GM18909 (cell line): ENCODE data around the gene LENG8.

Experiments
- ATAC-seq: cut with Tn5 transposase; IDR thresholded peaks from one replicate; pipeline ENCODE4 v1.9.1; 2021; ENCODE audit warnings: mild to moderate bottlenecking; ENCODE audit not compliant: unreplicated experiment, poor library complexity

The LENG8 gene

GRCh38 chr19:54421521-54421920 lies 27.5 kb upstream of the LENG8 start:
- no peak for ATAC-seq

GRCh38 chr19:54422136-54422535 lies 26.9 kb upstream of the LENG8 start:
- no peak for ATAC-seq

- no peak for ATAC-seq
Observed at GRCh38 chr19:54424201-54424600, 24.8 kb upstream of the LENG8 start.

DNA sequence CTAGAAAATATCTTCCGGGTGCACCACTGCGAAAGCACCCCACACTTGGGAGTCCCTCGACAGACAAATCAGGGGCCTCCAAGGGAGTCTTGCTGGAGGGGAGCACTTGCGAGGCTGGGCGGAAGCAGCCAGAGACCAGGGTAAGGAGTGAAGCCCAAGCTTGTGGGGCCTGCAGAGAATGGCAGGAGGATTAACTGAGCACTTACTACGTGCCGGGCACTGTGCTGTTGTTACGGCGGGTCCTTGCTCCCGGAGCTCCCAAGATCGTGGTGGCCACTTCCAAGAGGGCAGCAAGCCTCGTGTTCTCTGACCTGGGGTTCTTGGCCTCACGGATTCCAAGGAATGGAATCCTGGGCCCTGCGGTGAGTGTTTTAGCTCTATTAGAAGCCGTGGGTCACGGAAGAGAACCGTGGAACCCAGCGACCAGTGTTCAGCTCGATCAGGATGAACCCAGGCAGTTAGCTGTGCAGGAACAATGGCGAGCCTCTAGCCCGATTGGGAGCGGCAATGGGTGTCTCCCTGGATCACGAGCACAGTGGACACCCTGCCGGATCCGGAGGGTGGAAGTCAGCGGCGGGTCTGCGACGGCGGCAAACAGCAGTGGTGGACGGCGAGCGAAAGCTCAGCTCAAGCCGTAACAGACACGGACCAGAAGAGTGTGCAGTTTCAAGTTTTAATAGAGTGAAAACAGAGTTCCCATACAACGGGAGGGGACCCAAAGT lies 24.2 kb upstream of the LENG8 start:
- ATAC-seq, result no peak

DNA sequence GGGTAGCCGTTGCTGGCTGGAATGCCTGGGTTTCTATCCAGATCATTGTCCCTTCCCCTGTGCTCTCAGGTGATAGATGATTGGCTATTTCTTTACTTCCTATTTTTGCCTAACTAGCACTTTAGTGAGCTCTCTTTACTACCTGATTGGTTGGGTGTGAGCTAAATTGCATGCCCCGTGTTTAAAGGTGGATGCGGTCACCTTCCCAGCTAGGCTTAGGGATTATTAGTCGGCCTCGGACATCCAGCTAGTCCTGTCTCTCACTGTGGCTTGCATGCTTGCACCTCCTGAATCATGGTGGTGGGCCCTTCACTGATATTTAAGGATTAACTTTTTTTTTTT lies 23.6 kb upstream of the LENG8 start:
- ATAC-seq, result no peak

- no peak for ATAC-seq
Observed at GRCh38 chr19:54426291-54426931, 22.6 kb upstream of the LENG8 start.

DNA sequence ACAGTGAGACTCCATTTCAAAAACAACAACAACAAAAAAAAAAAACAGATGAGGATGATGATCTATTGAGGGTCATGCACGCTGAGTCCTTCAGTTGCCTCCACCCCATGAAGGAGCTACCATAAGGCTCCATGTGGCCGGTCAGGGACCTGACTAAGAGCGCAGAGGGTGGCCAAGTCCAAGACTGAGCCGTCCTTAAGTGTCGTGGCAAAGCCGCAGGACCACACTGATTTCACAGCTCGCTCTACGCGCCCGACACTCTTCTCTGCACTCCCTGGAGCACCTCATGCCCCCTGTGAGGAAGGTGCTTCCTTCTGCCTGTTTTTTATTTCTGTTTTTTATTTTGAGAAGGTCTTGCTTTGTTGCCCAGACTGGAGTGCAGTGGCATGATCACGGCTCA lies 21.4 kb upstream of the LENG8 start:
- ATAC-seq, result no peak

- no peak for ATAC-seq
Observed at GRCh38 chr19:54428323-54429175, 20.4 kb upstream of the LENG8 start.

DNA sequence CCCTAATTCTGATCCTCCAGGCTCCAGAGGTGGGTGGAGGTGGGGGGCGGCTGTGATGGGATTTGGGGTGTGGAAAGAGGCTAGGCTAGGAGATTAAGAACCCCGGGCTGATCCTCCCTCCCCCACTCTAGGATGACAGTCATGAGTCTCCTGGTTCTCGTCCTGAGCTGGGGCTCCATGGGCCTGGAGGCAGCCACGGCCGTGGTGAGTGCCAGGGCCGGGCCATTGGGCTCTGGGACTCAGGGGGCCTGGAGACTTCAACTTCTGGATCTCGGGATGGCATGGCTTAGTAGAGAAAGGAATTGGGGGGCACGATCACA lies 19.9 kb upstream of the LENG8 start:
- ATAC-seq, result no peak

GRCh38 chr19:54429545-54430227 lies 19.3 kb upstream of the LENG8 start:
- no peak for ATAC-seq

- no peak for ATAC-seq
Observed at GRCh38 chr19:54430306-54431254, 18.4 kb upstream of the LENG8 start.

GRCh38 chr19:54431255-54431838 lies 17.7 kb upstream of the LENG8 start:
- ATAC-seq, result no peak

GRCh38 chr19:54432144-54432738 lies 16.8 kb upstream of the LENG8 start:
- no peak for ATAC-seq

- no peak for ATAC-seq
Observed at GRCh38 chr19:54433697-54434096, 15.3 kb upstream of the LENG8 start.

DNA sequence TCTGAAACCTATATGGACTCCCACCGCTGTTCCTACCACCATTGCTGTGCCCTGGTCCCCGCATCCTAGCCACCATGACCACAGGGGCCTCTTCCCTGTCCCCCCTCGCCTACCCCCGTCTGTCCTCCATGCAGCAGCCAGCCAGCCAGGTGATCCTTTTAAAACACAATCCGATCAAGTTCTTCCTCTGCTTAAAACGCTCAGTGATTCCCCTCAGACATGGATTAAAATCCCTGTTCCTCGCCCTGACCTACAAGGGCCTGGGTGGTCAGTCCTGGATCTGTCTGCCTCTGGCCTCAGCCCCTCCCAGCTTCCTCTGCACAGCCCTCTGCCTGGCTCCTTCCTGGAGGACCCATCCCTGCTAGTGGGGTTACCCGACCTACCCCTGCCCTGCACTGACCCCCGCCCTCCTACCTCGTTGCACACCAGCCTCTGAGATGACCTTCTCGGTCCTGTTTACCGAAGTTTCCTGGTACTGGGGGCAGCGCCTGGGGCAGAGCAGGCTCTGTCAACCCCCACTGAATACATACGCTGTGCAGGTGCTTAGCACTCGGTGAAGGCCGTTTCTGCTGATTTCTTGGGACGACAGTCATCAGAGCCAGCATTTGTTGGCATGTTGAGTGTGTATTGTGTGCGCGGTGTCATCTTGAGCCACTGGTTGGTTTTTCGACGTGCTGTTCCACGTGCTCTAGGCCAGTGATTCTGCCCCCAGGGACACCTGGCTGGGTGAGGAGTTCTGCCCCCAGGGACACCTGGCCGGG lies 14.7 kb upstream of the LENG8 start:
- ATAC-seq, result no peak

DNA sequence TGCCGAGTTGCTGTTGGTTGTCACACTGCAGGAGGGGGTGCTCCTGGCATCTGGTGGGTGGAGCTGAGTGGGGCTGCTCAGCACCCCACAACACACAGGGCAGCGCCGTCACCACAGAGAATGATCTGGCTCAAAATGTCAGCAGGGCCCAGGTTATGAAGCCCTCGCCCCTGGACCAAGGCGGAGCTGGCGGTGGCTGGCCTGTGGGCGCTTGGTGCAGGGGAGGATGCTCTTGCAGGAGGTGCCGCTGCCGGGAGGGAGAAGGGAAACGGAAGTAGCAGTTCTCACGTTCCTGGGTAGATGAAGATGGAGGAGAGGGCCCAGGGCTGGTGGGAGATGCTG lies 14.2 kb upstream of the LENG8 start:
- ATAC-seq, result no peak

DNA sequence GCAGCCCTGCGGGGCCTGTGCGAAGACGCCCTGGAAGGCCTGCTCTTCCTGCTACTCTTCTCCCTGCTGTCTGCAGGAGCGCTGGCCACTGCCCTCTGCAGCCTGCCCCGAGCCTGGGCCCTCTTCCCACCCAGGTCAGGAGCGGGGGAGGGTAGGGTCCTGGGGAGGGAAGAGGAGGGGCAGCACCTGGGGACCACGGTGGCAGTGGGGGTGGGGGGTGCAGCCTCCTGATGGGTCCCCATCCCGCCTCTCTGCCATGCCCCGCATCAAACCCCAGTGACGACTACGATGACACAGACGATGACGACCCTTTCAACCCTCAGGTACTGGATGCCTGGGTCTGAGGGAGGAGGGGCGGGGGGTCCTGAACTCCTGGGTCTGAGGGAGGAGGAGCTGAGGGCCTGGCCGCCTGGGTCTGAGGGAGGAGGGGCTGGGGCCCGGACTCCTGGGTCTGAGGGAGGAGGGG lies 13.4 kb upstream of the LENG8 start:
- no peak for ATAC-seq

DNA sequence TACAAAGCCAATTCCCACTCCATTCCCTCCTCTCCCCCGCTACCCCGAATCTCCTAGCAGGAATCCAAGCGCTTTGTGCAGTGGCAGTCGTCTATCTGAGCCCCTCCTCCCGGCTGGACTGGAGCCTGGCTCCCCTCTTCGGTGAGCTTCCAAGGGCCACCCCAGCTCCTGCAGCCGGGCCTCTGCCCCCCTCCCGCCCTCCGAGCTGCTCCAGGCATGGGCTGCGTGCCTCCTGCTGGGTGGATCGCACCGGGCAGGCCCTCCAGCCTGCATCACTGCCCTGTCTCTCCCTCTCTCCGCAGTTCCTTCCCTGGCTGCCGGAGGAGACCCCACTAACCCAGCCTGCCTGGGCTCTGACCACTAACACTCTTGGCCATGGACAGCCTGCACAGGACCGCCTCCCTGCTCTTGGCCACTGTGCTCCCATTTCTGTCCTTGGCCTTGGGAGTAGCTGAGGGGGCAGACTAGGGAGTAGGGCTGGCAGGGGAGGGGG lies 12.9 kb upstream of the LENG8 start:
- ATAC-seq, result no peak
